Measurements from ENCODE around the gene ATP13A2.

ATP13A2 gene

DNA sequence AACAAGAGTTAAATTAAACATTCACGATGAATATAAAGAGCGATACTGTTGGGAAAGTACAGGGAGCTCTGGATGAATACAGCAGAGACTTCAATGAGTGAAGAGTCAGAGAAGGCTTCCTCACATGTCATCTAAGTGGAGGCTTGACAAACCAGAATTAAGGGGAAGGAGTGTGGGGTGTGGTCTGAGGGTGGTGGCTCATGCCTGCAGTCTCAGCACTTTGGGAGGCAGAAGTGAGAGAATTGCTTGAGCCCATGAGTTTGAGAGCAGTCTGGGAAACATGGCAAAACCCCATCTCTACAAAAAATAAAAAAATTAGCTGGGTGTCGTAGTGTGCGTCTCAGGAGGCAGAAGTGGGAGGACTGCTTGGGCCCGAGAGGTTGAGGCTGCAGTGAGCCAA lies 33.4 kb upstream of the ATP13A2 start:
- DNase-seq (ENCODE audit: low spot score) = no peak
- TF ChIP-seq, protein P1, sequence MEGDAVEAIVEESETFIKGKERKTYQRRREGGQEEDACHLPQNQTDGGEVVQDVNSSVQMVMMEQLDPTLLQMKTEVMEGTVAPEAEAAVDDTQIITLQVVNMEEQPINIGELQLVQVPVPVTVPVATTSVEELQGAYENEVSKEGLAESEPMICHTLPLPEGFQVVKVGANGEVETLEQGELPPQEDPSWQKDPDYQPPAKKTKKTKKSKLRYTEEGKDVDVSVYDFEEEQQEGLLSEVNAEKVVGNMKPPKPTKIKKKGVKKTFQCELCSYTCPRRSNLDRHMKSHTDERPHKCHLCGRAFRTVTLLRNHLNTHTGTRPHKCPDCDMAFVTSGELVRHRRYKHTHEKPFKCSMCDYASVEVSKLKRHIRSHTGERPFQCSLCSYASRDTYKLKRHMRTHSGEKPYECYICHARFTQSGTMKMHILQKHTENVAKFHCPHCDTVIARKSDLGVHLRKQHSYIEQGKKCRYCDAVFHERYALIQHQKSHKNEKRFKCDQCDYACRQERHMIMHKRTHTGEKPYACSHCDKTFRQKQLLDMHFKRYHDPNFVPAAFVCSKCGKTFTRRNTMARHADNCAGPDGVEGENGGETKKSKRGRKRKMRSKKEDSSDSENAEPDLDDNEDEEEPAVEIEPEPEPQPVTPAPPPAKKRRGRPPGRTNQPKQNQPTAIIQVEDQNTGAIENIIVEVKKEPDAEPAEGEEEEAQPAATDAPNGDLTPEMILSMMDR (IDR thresholded peaks at IDR 0.05; ENCODE audit: extremely low read depth, missing control alignments) = no peak

DNA sequence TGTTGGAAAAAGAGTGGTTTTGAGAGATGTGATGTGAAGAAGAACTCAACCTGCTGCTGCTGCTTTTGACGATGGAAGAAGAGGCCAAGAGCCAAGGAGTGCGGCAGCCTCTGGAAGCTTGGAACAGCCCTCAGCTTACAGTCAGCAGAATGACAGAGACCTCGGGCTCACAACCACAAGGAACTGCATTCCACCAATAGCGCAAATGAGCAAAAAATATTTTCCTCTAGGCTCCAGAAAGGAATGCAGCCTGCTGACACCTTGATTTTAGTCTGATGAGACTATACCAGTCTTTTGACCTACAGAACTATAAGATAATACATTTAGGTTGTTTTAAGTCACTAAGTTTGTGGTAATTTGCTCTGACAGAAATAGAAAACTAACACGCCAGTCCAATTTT lies 31.9 kb upstream of the ATP13A2 start:
- no peak for DNase-seq (ENCODE audit: low spot score)
- TF ChIP-seq, protein P1 (IDR thresholded peaks at IDR 0.05; ENCODE audit: extremely low read depth, missing control alignments) = no peak

DNA sequence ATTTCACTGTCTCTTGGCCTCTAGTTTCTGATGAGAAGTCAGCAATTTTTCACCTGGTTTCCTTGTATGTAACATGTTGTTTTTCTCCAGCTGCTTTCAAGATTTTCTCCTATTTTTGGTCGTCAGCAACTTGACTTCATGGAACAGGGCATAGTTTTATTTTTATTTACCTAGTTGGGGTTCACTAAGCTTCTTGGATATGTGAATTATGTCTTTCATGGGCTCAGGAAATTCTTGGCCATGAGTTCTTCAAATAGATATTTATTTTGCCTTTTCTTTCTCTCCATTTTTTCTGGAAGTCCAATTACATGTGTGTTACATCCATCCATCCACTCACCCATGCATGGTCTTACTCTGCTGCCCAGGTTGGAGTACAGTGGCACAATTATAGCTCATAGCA lies 28.4 kb upstream of the ATP13A2 start:
- TF ChIP-seq, protein P1 (IDR thresholded peaks at IDR 0.05; ENCODE audit: extremely low read depth, missing control alignments) = no peak
- DNase-seq (ENCODE audit: low spot score) = no peak

DNA sequence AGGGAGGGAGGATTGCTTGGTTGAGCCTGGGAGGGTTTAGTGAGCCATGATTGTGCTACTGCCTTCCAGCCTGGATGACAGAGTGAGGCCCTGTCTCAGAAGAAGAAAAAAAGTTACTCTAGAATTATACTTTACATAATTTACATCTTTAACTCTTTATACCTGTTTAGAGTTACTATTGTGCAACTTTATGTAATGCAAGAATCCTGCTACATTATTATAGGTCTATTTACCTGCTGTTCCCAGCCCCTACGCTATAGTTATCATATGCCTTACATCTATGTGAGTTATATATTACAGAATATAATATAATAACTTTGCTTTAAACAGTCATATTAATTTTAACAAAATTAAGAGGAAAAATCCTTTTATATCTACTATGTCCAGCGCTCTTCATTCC lies 27.8 kb upstream of the ATP13A2 start:
- TF ChIP-seq, protein P1 (IDR thresholded peaks at IDR 0.05; ENCODE audit: extremely low read depth, missing control alignments) = no peak
- no peak for DNase-seq (ENCODE audit: low spot score)

DNA sequence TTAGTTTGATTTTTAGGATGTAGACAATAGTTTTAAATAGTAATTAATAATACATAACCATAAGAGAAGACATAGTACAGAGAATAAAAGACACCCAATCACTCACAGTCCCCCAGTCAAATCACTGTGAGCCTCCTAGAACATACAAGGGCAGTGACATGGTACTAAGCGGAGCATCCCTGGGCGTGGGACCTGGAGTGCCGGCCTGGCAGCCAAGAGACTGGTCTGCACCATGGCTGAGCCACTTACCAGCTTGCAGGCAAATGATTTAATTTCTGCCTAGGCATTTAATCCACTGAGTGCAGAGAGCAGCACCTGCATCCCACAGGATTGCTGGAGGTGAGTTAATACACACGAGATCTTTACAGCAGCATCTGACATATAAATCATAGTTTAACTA lies 21.8 kb upstream of the ATP13A2 start:
- no peak for DNase-seq (ENCODE audit: low spot score)
- TF ChIP-seq, protein P1 (IDR thresholded peaks at IDR 0.05; ENCODE audit: extremely low read depth, missing control alignments) = no peak

DNA sequence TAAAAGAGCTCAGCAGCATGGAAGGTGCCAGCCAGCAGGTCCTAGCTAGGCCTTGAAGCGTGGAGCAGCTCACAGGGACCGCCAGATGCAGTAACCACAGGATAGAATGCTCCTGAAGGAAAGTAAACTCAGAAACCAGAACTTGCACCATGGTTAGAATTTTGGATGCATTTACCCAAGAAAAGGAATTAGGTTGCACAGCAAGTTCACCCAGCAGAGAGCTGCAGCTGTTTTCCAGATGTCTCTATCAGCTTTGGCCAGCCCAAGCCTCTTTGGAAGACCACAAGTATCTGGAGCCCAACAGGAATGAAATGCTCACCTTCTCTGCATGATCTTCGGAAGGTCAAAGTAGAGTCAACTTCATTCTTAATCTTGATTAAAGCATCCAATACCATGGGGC lies 21.0 kb upstream of the ATP13A2 start:
- TF ChIP-seq, protein P1 (IDR thresholded peaks at IDR 0.05; ENCODE audit: extremely low read depth, missing control alignments) = no peak
- DNase-seq (ENCODE audit: low spot score) = no peak

DNA sequence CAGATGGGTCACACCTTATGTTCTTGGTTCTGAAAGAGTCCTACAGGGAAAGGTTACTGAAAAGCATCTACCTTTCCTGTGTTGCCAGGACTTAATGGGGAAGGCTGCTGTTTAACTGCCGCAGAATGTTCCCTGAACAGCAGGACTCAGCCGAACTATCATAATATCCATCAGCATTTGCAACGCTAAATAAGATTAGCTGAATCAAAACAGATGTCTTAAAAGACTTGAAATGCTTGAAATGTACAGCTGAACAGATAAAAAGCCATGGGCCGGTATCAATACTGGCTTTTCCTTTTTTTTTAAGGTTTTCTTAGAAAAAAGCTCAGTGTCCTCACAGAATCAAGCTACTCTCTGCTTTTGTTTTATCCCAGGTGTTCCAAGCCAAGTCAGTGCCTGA lies 19.7 kb upstream of the ATP13A2 start:
- TF ChIP-seq, protein P1 (IDR thresholded peaks at IDR 0.05; ENCODE audit: extremely low read depth, missing control alignments) = no peak
- DNase-seq (ENCODE audit: low spot score) = no peak

Measured in GM20000 (cell line).